ENCODE measurements around the gene TRMT1.

DNA sequence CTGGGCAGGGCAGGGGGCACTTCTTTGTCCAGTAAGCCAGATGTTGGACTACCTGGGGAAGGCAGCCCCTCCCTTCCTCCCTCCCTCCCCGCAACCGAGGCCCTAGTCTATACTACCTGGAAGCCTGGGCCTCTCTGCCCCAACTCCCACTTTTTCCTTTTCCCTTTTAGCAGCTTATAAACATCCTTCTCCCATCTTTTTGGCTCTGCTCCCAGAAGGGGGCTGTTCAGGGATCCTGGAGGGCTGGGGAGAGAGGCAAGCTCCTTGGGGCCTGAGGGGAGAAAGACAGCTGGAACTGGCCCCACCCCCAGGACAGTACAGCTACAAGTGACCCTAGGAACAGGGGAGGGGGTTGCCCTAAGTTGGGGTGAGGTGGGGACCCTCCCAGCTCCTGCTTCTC is 58.8 kb downstream of the TRMT1 start:
- TF ChIP-seq, protein P1, sequence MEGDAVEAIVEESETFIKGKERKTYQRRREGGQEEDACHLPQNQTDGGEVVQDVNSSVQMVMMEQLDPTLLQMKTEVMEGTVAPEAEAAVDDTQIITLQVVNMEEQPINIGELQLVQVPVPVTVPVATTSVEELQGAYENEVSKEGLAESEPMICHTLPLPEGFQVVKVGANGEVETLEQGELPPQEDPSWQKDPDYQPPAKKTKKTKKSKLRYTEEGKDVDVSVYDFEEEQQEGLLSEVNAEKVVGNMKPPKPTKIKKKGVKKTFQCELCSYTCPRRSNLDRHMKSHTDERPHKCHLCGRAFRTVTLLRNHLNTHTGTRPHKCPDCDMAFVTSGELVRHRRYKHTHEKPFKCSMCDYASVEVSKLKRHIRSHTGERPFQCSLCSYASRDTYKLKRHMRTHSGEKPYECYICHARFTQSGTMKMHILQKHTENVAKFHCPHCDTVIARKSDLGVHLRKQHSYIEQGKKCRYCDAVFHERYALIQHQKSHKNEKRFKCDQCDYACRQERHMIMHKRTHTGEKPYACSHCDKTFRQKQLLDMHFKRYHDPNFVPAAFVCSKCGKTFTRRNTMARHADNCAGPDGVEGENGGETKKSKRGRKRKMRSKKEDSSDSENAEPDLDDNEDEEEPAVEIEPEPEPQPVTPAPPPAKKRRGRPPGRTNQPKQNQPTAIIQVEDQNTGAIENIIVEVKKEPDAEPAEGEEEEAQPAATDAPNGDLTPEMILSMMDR (conservative IDR thresholded peaks at IDR 0.05; ENCODE audit: low read depth in 2 of 2) = no peak
- TF ChIP-seq POLR2AphosphoS5 (IDR thresholded peaks at IDR 0.05; ENCODE audit: low read depth) = no peak

Data from GM23338 (cell line).